Measurements from ENCODE around the gene TEX52.
"Not testable (repeated sequence)": the region's sequence is repeated elsewhere in the genome, so short reads cannot be mapped to it uniquely, and the experiment has no call there.

The TEX52 gene

GRCh38 chr12:2857021-2857431 is at the start of gene TEX52:
Gene TEX52, minus strand, starts transcription at chr12:2857039. Its CDS starts 13 bp downstream, at chr12:2857026.
- DNase-seq, result no peak

GRCh38 chr12:2904260-2904659 is 47.4 kb upstream of the TEX52 start:
- DNase-seq, result no peak

GRCh38 chr12:2902272-2902880 is 45.5 kb upstream of the TEX52 start:
- DNase-seq, result no peak

- no peak for DNase-seq
Observed at GRCh38 chr12:2900642-2901041, 43.8 kb upstream of the TEX52 start.

- DNase-seq, result no peak
Observed at GRCh38 chr12:2897418-2897817, 40.6 kb upstream of the TEX52 start.

GRCh38 chr12:2895511-2895910 is 38.7 kb upstream of the TEX52 start:
- DNase-seq, result no peak

- DNase-seq, result no peak
Observed at GRCh38 chr12:2895051-2895451, 38.2 kb upstream of the TEX52 start.

- DNase-seq, result no peak
Observed at GRCh38 chr12:2893007-2893406, 36.2 kb upstream of the TEX52 start.

GRCh38 chr12:2892246-2892645 is 35.4 kb upstream of the TEX52 start:
- DNase-seq, result no peak

- peak in 1 of 2 experiments; percentile 7 for DNase-seq
Observed at GRCh38 chr12:2891240-2892053, 34.6 kb upstream of the TEX52 start.

GRCh38 chr12:2890388-2891239 is 33.8 kb upstream of the TEX52 start, which contains the start of gene TULP3:
Gene TULP3, plus strand, starts transcription at chr12:2890891. Its CDS starts 57 bp downstream, at chr12:2890948.
- peak; percentile 98 for DNase-seq

- no peak for DNase-seq
Observed at GRCh38 chr12:2890001-2890387, 33.2 kb upstream of the TEX52 start.

- DNase-seq, result no peak
Observed at GRCh38 chr12:2886768-2887450, 30.1 kb upstream of the TEX52 start.

GRCh38 chr12:2884810-2885209 is 28.0 kb upstream of the TEX52 start:
- no peak for DNase-seq

- no peak for DNase-seq
Observed at GRCh38 chr12:2879853-2880252, 23.0 kb upstream of the TEX52 start.

- DNase-seq, result no peak
Observed at GRCh38 chr12:2877953-2878732, 21.3 kb upstream of the TEX52 start.

- peak; percentile 78 to 80 for DNase-seq
Observed at GRCh38 chr12:2877047-2877952, 20.5 kb upstream of the TEX52 start, which contains the start of the genes FOXM1 and RHNO1. Gene FOXM1, minus strand, starts transcription at chr12:2877174. Its CDS starts 2,696 bp downstream, at chr12:2874478. Gene RHNO1, plus strand, starts transcription at chr12:2877223. Its CDS starts 8,144 bp downstream, at chr12:2885367.

GRCh38 chr12:2876431-2877046 is 19.7 kb upstream of the TEX52 start:
- no peak for DNase-seq

- not testable (repeated sequence) for DNase-seq
Observed at GRCh38 chr12:2868986-2869632, 12.3 kb upstream of the TEX52 start.

- no peak for DNase-seq
Observed at GRCh38 chr12:2864198-2864597, 7.4 kb upstream of the TEX52 start.
